Iris pigment epithelial cell (primary cell): ENCODE data around the gene WDR55.
A peak's percentile ranks its signal among the peaks of the same experiment; 100 is the strongest.
"Not testable (repeated sequence)": the region's sequence is repeated elsewhere in the genome, so short reads cannot be mapped to it uniquely, and the experiment has no call there.

Experiments
- DNase-seq: peaks from one replicate; pipeline ENCODE4 v3.0.0-alpha.2; 2011; ENCODE audit warnings: low read depth

The WDR55 gene, protein sequence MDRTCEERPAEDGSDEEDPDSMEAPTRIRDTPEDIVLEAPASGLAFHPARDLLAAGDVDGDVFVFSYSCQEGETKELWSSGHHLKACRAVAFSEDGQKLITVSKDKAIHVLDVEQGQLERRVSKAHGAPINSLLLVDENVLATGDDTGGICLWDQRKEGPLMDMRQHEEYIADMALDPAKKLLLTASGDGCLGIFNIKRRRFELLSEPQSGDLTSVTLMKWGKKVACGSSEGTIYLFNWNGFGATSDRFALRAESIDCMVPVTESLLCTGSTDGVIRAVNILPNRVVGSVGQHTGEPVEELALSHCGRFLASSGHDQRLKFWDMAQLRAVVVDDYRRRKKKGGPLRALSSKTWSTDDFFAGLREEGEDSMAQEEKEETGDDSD

DNA sequence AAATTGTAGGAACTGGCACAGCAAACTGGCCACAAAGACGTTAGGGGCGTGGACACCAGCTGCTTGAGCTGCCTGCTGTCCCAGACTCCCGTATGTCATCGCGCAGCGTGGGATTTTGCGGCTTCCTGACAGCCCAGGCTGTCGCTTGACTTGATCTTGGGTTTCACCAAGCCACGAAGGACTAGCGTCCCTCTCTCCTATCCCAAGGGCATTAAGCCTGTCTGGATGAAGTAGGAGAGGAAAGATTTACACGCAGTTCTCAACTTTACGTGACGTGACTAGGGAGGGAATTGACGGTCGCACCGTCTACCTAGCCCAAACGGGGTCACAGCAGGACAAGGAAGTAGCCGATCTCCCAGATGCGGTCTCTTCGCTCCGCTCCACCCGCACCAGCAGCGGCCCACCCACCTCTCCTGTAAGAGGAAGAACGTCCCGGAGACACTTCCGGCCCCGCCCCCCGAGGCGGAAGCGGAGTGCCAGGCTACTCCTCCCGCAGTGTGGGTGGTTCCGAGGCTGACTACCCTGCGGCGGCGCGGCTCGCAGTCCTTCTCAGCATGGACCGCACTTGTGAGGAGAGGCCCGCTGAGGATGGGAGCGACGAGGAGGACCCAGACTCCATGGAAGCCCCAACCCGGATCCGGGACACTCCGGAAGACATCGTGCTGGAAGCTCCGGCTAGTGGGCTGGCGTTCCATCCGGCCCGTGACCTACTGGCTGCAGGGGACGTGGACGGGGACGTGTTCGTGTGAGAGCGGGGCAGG lies at the start of gene WDR55:
Gene WDR55, plus strand, starts transcription at position 546 of the 761 bp plus-strand sequence. Its CDS starts 9 bp downstream, at position 555.
- peak; percentile 90 for DNase-seq

DNA sequence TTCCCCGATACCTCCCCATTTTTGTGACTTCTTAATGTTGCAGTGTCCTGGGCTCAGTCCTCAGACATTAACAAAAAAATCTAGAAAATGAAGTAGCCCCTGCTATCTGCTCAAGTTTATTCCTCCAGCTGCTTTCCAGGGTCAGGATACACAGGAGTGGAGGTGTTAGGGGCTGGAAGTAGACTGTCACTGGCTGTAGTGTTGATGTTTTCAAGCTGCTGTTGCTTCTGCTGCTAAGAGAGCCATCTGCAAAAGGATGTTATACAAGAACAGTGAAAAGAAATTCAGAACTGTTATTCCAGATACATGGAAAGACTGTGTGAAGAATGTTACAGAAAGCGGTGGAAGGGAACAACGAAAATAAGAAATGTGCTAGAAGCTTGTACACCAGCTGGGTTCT lies 42.4 kb upstream of the WDR55 start:
- no peak for DNase-seq

DNA sequence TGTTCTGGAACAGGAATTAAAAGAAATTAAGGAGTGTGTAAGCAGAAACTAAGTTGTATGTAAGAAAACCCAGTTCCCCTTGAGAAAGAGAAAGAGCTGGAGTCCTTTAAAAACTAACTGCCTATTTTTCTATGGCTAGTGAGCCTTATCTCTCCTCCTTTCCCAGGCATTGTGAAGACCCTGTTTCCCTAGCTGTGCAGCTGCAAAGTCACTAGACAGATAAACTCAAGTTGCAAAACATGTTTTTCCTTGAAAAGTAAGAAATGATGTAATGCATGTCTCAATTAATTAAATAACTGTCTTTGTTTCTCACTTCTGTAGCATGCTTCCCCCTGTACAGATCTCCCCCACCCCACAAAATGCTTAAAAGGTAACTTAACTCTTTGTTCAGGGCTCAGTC lies 41.6 kb upstream of the WDR55 start:
- DNase-seq = not testable (repeated sequence)

DNA sequence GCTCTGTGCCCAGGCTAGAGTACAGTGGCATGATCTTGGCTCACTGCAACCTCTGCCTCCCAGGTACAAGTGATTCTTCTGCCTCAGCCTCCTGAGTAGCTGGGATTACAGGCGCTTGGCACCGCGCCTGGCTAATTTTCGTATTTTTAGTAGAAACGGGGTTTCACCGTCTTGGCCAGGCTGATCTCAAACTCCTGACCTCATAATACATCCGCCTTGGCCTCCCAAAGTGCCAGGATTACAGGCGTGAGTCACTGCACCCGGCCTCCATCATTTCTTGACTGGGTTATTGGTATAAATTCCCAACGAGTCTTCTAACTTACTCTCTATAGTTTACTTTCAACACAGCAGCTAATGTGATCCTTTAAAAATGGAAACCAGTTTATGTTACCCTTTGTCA lies 39.8 kb upstream of the WDR55 start:
- DNase-seq = not testable (repeated sequence)

DNA sequence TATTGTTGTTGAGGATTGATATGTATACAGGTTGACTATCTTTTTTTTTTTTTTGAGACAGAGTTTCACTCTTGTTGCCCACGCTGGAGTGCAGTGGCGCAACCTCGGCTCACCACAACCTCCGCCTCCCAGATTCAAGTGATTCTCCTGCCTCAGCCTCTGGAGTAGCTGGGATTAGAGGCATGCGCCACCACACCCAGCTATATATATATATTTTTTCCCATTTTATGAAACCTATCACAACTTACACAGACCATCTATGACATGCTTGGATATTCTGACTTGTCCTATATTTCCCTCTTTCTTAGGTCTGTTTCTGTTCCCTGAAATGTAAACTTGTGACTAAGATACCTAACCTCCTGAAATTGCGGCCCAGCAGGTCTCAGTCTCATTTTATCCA lies 36.7 kb upstream of the WDR55 start:
- no peak for DNase-seq

DNA sequence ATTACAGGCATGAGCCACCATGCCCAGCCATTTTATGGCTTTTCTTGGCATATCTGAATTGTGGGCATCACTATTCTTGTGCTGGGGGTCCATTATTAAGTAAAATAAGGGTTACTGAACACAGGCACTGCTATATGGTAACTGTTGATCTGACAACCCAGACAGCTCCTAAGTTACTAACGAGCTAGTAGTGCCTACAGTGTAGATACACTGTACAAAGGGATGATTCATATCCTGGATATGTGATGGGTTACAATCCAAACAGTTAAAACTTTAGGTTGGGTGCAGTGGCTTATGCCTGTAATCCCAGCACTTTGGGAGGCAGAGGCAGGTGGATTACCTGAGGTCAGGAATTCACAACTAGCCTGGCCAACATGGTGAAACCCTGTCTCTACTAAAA lies 36.0 kb upstream of the WDR55 start:
- no peak for DNase-seq

DNA sequence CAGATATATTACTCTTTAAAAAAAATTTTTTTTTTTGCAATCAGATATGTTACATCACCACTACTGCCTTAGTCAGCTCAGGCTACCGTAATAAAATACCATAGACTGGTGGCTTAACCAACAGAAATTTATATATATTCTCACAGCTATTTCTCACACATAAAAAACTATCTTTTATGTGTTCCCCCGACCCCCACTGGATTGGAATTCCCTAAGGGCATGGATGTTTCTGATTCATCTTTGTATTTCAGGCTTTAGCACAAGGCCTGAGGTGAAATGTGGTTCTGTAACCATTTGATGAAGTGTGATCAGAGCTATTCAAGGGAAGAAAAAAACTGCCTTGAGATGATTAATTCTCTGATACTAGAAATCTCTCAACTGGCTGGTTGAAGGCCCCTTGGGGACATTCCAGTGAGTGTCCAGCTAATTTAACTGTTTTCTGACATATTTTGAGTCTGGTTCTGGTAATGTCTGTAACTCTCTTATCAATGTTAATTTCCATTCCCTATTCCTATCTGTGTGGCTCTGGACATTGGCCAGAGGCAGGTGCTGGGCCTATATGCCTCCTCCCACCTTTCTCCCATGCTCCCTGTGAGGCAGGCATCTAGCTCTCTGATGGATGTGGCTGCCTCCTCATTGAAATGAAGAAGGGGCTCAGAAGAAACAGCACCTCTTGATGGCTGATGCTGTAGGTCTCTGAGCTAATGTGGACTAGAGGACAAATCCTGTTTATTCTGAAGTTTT lies 34.2 kb upstream of the WDR55 start:
- DNase-seq = no peak

DNA sequence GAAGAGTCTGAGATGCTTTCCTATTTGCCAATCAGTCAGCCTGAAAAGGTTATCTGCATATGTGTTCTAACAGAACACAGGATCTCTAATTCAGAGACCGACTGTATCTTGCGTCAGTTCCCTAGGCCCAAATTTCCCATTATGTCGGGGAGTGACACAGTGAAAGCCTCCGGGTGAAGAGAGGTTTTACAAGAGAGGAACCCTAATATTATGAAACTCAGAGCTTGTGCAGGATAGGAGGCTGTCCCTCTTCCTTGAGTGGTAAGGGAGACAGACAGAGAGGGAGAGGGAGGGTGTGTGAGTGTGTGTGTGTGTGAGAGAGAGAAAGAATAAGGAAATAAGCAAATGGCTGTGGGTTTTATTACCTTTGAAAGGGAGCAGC lies 33.7 kb upstream of the WDR55 start:
- DNase-seq = no peak

DNA sequence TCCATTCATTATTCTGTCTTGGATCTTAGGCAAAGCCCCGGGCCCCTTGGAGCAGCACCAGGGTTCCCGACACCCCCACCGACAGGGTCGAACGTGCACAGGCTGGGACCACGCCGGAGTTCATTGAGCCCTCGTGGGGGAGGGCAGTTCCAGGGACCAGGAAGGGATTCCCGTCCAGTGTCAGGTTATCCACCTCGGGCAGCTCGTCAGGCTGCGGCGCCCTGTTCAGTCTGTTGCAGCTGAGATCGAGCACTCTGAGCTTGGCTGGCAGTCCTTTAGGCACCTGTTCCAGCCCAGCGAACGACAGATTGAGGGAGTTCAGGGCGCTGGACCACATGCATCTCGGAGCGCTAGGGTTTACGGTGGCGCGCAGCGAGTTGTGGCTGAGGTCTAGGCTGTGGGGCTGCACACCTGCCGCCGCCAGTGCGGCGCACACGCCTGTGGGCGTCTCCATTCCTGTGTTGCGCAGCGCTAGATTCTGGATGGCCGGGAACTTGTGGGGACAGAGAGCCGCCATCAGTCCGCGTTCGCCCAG lies 32.8 kb upstream of the WDR55 start:
- no peak for DNase-seq

DNA sequence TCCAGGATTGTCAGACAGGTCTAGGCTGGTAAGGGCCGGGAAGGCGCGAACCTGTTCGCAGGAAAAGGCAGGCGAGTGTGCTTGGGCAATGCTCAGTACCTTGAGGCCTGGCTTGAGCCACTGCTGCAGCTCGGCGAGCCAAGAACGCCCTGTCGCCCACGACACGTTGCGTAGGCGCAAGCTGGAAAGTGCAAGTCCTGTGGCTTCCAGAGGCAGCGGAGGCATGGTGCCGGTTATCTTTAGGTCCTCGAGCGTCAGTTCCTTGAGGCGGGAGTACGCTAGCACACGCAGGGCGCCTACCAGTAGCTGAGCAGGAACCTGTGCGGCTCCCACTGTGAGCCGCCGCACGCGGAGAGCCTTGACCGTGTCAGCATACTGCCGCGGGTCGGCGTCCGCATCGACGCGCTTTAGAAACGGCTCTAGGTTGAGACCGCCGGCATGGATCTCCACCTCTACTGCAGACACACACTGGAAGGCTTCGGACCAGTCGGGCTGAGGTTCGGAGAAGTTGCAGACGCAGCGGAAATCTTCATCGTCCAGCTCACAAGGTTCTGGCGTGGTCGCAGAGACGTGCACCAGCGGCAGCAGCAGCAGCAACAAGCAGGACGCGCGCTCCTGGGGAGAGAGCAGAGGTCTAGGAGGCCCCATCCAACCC lies 32.2 kb upstream of the WDR55 start:
- peak; percentile 59 for DNase-seq

DNA sequence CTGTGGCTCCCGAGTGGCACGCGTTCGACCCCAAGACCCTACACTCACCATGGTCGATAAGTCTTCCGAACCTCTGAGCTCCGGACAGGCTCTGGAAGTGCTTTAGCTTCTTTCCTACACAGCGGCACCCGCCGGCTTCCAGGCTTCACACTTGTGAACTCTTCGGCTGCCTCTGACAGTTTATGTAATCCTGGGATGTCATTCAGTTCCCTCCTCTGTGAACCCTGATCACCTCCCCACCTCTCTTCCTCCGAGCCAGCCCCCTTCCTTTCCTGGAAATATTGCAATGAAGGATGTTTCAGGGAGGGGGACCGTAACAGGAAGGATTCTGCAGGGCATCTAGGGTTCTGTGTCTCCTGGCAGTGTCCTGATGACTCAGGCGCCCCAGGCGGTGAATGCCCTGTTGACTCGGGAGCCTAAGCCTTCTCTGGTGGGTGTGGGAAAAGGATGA lies 31.7 kb upstream of the WDR55 start, which contains the start of gene CD14:
Gene CD14, minus strand, starts transcription at position 155 of the 451 bp plus-strand sequence. Its CDS starts 104 bp downstream, at position 51.
- peak; percentile 33 for DNase-seq

DNA sequence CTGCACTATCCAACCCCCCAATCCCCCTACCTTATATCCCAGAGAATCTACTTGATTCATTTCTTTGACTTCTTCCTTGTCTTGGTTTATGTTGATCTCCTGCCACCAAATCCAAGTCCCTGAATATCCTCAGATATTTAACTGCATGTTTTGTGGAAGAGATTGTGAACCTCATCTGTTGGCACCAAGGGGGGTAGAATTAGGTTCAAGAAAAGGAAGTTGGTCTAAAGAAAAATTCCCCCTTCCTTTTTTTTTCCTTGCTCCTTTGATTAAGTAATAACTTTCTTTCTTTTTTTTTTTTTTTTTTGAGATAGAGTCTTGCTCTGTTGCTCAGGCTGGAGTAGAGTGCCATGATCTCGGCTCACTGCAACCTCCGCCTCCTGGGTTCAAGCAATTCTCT lies 31.2 kb upstream of the WDR55 start:
- DNase-seq = no peak

DNA sequence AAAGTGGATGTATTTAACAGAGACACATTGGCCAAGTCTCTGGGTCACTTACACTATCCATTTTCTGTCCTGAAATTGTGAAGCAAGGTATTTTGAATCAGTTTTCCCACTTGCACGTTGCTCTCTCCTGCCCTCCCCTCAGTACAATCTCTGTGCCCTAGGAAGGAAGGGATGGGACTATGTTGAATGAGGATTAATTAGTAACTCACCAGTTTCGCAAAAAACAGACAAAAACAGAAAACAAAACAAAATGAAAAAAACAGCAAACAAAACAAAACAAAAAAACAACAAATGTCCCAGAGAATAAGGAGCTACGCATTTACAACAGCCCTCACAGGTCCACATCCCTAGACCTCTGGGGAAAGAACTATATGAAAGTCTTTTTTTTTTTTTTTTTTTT lies 30.6 kb upstream of the WDR55 start:
- no peak for DNase-seq

DNA sequence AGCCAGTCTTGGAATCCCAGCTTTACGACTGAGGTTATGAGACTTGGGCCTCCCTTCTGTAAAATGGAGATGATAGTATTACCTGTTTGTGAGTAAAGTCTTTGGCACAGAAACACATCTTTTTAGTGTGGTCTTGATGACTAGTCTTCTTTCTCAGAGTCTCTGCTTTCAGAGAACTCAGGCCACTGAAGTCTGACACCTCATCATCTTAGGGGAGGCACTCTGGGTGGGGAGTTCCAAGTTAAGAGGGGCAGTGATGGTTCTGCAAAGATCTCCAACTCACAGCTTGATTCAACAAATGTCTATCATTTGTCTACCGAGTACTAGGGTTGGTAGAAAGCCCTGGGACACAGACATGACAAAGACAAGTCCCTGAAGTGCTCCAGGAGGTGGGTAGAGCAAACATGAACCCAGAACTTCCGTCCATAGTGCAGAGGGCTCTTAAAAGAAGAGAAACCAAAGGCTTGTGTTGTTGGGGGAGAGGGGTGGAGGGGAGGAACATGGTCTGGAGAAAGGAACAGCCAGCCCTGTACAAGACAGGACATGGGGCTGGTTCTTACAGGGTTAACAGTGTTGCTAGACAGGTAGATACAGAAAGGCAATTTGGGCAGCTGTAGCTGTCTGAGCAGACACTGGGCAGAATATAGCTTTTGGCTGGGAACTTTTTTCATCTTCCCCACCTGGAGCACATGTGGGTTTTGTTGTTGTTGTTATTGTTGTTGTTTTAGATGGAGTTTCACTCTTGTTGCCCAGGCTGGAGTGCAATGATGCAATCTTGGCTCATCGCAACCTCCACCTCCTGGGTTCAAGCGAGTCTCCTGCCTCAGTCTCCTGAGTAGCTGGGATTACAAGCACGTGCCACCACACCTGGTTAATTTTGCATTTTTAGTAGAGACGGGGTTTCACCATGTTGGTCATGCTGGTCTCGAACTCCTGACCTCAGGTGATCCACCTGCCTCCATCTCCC lies 29.1 kb upstream of the WDR55 start:
- no peak for DNase-seq

DNA sequence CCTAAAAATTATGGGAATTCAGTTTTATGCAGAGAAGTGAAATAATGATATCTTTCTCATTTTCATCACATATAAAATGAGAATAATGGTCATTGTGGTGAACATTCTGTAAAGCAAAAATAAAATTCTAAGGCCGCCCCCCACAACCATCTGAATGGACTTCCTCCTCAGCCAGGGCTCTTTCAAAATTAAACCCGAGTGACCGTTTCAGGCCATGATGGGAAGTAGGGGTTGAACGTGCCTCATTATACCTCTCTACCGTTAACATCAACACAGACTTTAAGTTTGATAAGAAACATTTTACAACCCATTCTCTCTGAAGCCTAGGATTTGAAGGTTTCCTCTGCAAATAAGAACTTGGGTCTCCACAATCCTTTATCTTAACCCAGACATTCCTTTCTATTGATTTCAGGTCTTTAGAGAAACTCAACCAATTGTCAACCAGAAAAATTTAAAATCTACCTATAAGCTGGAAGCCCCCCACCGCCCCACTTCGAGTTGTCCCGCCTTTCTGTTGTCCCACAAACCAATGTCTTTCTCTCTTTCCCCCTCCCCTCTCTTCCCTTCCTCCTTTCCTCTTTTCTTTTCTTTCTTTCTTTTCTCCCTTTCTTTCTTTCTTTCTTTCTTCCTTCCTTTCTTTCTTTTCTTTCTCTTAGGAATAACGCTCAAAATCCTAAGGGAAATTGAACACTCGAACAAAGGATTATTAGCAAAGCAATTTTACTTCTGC lies 27.2 kb upstream of the WDR55 start:
- DNase-seq = no peak

DNA sequence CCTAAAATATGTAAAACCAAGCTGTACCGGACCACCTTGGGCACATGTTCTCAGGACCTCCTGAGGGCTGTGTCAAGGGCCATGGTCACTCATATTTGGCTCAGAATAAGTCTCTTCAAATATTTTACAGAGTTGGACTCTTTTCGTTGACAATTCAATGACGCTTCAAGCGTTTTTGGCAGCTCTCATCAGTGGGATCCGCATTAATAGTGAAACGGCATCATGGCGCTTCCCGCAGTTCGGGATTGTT lies 25.9 kb upstream of the WDR55 start:
- DNase-seq = not testable (repeated sequence)

DNA sequence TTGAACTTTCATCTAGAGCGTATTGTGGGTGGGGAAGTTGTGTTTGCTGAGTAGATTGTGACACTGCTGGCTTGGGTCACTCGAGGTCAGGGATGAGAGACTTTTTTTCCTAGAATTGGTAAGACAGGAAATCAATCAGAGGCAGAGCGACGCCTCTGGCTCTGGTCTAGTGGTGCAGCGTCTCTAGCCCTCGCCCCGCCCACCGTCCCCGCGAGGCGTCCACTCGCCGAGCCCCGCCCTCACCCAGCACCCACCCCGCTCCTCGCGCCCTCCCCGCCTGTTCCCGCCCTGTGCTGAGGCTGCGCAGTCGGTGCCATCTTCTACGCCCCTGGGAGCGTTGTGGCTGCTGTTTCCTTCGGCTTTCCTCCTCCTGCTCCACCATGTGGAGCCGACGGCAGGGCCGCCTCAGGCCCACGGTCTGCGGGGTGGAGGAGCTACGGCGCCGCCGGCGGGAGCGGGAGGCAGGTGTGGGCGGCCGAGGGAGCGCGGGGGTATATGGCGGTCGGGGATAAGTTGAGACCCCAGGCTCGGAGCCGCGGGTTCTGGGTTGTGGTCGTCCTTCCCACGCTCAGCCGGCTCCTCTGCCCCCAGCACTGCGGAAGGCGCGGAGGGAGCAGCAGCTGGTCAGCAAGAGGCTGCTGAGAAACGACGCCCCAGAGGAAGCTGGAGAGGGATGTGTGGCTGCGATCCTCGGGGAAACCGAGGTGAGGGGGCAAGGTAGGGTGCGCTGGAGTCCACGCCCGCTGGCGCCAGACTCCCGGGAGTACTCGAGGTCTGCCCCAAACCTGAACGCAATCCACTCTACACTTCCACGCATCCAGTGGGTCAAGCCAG lies 25.3 kb upstream of the WDR55 start, which contains the start of gene TMCO6:
Gene TMCO6, plus strand, starts transcription at position 304 of the 834 bp plus-strand sequence. Its CDS starts 77 bp downstream, at position 381.
- peak; percentile 94 for DNase-seq

DNA sequence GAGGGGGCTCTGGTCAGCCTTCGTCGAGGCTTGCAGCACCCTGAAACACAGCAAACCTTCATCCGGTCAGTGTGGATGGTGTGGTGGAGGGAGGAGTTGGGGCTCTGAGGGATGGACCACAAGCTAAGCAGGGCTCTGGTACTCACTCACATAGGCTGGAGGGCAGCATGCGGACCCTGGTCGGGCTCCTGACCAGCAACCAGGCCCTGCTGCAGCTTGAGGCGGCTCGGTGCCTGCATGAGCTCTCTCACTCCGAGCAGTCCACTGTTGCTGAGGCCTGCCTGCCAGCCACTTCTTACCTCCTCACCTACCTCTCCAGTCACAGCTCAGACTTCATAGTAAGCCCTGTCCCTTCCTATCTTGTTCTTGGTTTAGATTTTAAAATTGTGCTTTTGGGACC lies 23.0 kb upstream of the WDR55 start:
- no peak for DNase-seq

DNA sequence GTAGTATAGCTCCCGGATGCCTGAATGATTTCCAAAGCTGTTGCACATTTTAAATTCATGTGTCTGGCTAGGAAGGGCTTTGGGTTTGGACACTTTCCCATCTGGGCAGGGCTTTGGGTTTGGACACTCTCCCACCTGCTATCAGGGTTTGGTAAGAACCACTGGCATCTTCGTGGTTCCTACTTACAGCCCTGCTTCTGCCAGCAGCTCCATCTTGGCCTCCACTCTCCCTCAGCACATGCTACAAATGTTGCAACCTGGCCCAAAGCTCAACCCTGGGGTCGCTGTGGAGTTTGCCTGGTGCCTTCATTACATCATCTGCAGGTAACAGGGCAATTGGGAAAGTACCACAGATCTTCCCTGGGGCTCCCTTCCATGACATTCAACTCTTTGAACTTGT lies 22.0 kb upstream of the WDR55 start:
- DNase-seq = peak; percentile 61
